NOMO-1 treated with dmso at 0.1 percent for 144 hours (cell line): ENCODE measurements around the gene IFNA2.
"Not testable (repeated sequence)": the region's sequence is repeated elsewhere in the genome, so short reads cannot be mapped to it uniquely, and the experiment has no call there.

Experiments
- DNase-seq: peaks from one replicate; lab custom pipeline; 2025; ENCODE audit not compliant: unreplicated experiment; lab: John Stamatoyannopoulos, UW

IFNA2 gene

GRCh38 chr9:21383627-21384026 is 1.6 kb downstream of the IFNA2 start:
- DNase-seq = no peak

- no peak for DNase-seq
These were observed 3.5 kb downstream of the IFNA2 start for GRCh38 chr9:21381448-21382339.

GRCh38 chr9:21371467-21371866 is 13.7 kb downstream of the IFNA2 start:
- not testable (repeated sequence) for DNase-seq

- DNase-seq = no peak
These were observed 17.2 kb downstream of the IFNA2 start, which contains the start of gene IFNA13 for GRCh38 chr9:21367957-21368356. Gene IFNA13 (minus strand): TSS chr9:21368057. CDS start chr9:21368010, 47 bp downstream.

- DNase-seq = not testable (repeated sequence)
These were observed 18.0 kb downstream of the IFNA2 start for GRCh38 chr9:21367169-21367568.

- DNase-seq = no peak
These were observed 22.9 kb downstream of the IFNA2 start for GRCh38 chr9:21362287-21362686.

GRCh38 chr9:21357479-21358460 is 27.4 kb downstream of the IFNA2 start:
- no peak for DNase-seq

- DNase-seq = no peak
These were observed 34.4 kb downstream of the IFNA2 start, which contains the start of gene IFNA6 for GRCh38 chr9:21350787-21351186. Gene IFNA6 (minus strand): TSS chr9:21350887. CDS start chr9:21350887, 0 bp downstream.

- no peak for DNase-seq
These were observed 36.7 kb downstream of the IFNA2 start for GRCh38 chr9:21348430-21348970.

GRCh38 chr9:21340735-21341134 is 44.5 kb downstream of the IFNA2 start:
- no peak for DNase-seq

- DNase-seq = no peak
These were observed 48.7 kb downstream of the IFNA2 start for GRCh38 chr9:21336457-21336856.

GRCh38 chr9:21334701-21335632 is 50.2 kb downstream of the IFNA2 start, which contains the start of gene KLHL9:
Gene KLHL9 (minus strand): TSS chr9:21335404. CDS start chr9:21334859, 545 bp downstream.
- DNase-seq = no peak
